ENCODE results near the gene EVA1A.

GRCh38 chr2:75480971-75481836 is 79.5 kb downstream of the EVA1A start:
- TF ChIP-seq CTCF (IDR thresholded peaks at IDR 0.05) (peak in 1 of 3 experiments; percentile 8), POLR2A (IDR thresholded peaks at IDR 0.05) (no peak)

All from testis (tissue), 2 donors.